HG03558 (cell line): ENCODE measurements around the gene SLFN12L.
"Not testable (repeated sequence)": the region's sequence is repeated elsewhere in the genome, so short reads cannot be mapped to it uniquely, and the experiment has no call there.

Experiments
- ATAC-seq: cut with Tn5 transposase; IDR thresholded peaks from one replicate; pipeline ENCODE4 v1.9.1; 2021; ENCODE audit warnings: moderate number of reproducible peaks; ENCODE audit not compliant: unreplicated experiment; ENCODE audit errors: extremely low read depth

Gene SLFN12L

GRCh38 chr17:35507714-35508113 lies 29.8 kb downstream of the SLFN12L start:
- not testable (repeated sequence) for ATAC-seq

- ATAC-seq = no peak
Measured at GRCh38 chr17:35499548-35499947, 37.9 kb downstream of the SLFN12L start.

GRCh38 chr17:35498448-35499178 lies 38.9 kb downstream of the SLFN12L start:
- no peak for ATAC-seq

DNA sequence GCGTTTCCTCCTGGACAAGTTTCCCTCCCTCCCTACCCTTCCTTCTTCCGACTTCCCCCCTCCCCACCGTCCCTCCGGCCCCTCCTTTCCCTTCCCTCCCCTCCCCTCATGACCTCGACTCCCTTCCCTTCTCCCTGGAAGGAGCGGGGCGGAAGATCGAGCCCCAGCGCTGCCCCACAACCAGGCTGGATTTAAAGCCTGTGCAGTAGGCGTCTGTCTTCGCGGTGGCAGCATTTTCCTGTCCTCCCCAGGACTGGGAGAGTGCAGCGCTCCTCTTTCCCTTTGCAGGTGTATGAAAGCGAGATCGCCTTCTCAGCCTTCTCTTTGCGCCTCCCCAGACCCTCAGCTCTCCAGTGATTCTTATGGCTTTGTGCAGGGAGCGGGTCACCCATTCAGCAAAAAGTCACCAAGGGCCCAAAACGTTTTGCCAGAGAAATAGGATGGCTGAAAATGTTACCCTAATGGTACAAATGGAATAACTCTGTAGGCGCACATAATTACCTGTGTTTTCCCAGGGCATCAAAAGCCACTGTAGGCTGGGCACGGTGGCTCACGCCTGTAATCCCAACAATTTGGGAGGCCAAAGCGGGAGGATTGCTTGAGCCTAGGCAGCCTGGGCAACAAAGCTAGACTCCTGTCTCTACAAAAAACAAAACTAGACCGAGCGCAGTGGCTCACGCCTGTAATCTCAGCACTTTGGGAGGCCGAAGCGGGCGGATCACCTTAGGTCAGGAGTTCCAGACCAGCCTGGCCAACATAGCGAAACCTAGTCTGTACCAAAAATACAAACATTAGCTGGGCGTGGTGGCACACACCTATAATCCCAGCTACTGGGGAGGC lies 40.8 kb downstream of the SLFN12L start:
- ATAC-seq = no peak

DNA sequence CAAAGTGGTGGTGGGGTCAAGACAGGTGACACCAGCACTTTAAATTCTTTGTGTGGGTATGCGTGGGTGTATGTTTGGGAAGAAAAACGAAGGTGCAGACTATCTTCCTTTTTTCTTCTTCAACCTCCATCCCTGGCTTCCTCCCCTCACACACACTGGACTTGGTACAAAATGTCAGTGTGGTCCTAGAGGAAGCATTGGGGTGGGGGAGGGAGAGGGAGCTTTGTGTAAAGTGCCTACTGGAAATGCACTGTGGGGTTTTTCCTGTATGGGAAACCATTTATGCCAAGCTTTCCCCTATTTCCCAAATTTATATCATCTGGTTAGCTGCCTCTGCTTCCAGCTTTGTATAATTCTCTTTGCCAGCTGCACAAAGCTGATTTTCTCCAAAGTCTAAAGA lies 44.4 kb downstream of the SLFN12L start:
- no peak for ATAC-seq

- ATAC-seq = no peak
Measured at GRCh38 chr17:35491417-35491816, 46.1 kb downstream of the SLFN12L start.

- no peak for ATAC-seq
Measured at GRCh38 chr17:35489944-35490343, 47.5 kb downstream of the SLFN12L start.

- no peak for ATAC-seq
Measured at GRCh38 chr17:35488991-35489390, 48.5 kb downstream of the SLFN12L start.

DNA sequence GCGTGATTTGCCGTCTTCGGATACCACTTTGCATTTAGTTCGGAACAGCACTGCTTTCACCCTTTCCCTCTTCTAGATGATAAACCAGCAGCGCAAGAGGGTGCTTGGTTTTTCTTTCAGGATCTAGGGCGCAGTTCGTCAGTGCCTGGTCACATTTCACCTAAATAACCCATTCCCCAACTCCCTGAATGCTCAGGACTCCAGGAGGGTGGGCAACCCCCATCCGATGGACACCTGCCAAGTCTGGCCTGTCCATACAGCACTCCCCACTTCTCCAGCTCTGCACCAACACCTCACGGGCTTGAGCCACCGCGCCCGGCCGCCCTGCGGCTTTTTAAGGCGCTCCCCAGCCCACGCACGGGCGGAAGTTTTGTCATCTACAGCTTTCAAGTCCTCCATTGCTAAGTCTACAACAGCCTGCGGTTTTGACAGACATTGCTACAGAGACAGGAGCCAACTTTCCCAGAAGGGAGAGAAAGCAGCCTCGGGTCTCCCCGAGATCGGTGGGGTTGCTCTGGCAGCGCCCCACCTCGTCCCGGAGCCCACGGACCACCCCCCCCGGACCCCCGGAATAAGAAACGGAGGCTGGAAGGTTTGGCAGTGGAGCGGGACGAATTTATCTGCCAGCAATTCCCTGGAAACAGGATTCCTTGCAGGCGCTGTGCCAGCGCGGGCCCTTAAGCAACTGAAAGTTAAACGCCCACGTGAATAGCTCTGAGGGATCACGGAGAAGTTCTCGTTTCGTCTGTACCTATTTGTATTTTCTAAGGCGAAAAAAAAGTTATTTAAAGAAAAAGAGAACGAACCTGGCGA lies 50.4 kb downstream of the SLFN12L start:
- ATAC-seq = no peak

DNA sequence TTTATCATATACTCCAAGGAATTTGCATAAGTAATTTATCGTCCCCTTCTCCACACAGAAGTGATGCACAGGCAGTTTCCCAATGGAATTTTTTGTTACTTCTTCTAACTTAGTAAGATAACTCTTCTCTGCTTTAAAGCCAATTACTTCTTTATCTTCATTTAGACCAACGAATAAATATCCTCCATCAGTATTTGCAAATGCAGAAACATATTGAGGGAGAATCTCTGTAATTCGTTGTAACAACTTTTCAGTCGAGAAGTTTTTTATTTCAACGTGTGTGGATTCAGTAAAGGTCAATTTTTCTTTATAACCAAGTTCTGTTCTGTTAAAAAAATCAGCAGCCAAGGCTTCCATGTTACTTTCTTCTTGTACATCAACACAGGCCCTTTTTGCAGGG lies 58.2 kb downstream of the SLFN12L start:
- ATAC-seq = no peak

GRCh38 chr17:35477248-35477647 lies 60.2 kb downstream of the SLFN12L start:
- ATAC-seq = no peak

DNA sequence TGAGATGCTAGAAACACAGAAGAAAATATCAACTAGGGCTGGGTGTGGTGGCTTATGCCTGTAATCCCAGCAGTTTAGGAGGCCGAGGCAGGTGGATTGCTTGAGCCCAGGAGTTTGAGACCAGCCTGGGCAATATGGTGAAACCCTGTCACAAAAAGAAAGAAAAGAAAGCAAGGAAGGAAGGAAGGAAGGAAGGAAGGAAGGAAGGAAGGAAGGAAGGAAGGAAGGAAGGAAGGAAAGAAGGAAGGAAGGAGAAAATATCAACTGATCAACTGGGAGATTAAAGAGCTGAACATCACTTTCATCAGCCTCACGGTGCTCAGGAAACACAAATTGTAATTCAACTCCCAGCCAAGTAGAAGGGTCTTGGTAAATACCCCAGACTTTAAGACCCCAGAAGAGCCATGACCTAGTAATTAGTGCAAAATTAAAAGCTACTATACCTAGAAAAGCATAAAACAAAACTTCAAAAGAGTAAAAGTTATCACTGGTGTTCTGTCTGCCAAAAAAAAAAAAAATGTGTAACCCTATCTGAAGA lies 61.1 kb downstream of the SLFN12L start:
- no peak for ATAC-seq

- no peak for ATAC-seq
Measured at GRCh38 chr17:35468475-35468874, 69.0 kb downstream of the SLFN12L start.

DNA sequence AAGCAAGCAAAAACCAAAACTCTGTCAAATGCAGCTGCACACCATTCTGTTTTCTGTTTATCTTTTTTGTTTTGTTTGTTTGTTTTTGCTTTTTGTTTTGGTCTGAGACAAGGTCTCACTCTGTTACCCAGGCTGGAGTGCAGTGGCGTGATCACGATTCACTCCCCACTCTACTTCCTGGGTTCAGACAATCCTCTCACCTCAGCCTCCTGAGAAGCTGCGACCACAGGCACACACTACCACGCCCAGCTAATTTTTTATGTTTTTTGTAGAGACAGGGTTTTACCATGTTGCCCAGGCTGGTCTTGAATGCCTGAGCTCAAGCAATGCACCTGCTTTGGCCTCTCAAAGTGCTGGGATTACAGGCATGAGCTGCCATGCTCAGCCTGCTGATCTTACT lies 69.7 kb downstream of the SLFN12L start:
- no peak for ATAC-seq

GRCh38 chr17:35460354-35460851 lies 77.1 kb downstream of the SLFN12L start:
- ATAC-seq = no peak

DNA sequence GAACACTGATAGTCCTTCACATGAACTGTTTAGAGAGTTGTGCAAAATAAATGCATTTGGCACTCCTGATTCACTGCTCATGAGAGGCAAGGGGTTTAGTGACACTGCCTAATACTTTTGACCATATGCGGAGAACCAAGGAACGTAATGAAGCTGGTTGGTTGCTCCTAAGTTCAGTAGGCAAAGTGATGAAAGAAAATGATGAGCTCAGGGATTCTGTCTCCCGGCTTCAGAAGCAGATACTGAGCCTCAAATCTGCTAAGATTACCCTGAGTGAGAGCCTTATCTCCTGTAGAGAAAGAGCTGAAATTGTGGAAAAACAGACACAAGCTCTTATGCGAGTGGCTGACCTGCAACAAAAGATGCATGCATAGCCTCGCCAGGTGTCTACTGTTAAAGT lies 83.4 kb downstream of the SLFN12L start:
- ATAC-seq = not testable (repeated sequence)

DNA sequence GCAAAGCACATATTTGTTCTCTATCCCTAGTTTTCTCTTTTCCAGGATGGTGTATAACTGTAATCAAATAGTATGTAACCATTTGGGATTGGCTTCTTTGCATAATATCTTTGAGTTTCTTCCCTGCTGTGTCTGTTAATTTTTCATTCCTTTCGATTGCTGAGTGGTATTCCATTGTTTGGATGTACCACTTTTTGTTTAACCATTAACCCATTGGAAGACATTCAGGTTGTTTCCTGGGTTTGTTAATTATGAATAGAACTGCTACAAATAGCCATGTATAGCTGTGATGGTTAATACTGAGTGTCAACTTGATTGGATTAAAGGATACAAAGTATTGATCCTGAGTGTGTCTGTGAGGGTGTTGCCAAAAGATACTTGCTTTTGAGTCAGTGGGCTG lies 84.3 kb downstream of the SLFN12L start:
- no peak for ATAC-seq

DNA sequence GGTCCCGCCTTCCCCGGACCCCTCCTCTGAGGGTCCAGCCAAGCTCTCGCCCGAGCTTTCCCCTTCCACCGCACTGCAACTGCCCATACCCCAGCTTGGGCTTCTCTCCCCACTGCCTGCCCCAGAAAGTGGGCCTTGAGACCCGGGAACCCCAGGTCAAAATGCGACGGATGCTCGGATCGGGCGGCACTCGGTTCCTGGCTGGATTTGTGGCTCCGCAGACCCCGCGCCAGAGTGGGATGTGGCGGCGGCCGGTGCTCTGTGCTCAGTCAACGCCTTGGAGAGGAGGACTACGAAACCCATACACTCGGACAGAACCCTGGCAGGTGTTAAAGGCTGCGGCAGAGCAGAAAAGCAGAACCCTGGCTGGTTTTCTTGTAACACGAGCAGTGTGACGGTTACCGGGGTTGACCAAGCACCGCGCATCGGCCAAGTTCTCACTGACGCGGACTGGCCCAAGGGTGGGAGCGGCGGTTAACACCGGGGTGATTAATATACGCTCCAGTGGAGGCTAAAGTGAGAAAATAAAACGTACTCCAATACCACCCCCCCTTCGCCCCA lies 88.0 kb downstream of the SLFN12L start:
- no peak for ATAC-seq

DNA sequence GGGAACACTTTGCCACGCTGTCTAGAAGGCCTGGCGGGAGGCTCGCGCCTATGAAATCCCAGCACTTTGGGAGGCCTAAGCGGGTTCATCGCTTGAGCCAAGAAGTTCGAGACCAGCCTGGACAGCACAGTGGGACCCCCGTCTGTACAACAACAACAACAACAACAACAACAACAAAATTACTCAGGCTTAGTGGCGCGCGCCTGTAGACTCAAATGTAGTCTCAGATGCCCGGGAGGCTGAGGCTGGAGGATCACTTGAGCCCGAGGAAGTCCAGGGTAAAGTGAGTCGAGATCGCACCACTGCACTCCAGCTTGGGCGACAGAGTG lies 88.6 kb downstream of the SLFN12L start:
- ATAC-seq = no peak

DNA sequence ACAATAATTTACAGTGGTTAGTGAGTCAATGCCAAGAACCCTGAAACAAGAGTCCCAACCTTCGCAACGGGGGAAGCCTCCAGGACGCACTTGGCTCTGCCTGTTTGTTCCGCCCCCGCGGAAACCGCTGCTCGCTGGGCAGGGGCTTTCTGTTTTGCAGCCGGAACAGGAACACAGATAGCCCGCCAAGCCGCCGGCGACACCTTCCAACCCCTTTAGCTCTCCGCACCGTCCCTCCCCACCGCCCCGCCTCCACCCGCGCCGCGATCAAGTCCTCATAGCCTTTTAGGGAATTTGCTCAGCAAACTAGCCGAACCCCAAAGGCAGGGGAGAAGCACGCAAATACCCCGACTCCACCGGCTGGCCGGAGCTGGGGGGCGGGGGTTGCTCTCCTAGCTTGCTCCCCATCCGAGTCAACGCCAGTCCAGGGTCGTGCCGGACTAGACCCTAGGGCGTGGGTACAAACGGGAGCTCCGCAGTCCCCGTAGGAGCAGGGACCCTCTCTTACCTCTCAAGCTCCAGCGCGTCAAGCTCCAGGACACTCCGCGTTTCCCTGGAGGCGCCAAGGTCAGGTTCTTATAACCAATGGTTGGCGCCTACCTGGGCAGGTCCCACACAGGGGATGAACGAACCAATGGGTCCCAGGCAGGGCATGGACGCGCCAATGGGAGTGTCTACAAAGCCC lies 89.1 kb downstream of the SLFN12L start, which contains the start of gene SLFN13:
Gene SLFN13, minus strand, starts transcription at position 553 of the 685 bp plus-strand sequence. CDS start 3,086 bp downstream, outside the sequence.
- ATAC-seq = peak; percentile 48
